ENCODE data around the gene FTCD. TPM values are rescaled to one million over a fixed set of nuclear protein-coding genes. Genes with fewer than 3 reads are reported as not detected.
A peak's percentile ranks its signal among the peaks of the same experiment; 100 is the strongest.

The FTCD gene
- total and polyA plus RNA-seq, 9 of the 15 experiments (the other 6 are each of a cell fraction or from before 2014, with no cell fraction given): 0.11 to 1.6 (median 0.67) TPM; not detected in 5

- TF ChIP-seq HNRNPL (IDR thresholded peaks at IDR 0.05; ENCODE audit: low read depth, low read length) (no peak), FUS (optimal IDR thresholded peaks at IDR 0.05; ENCODE audit: low read depth, low read length) (no peak), MITF (IDR thresholded peaks at IDR 0.05) (no peak), FOXJ2 (tag; IDR thresholded peaks at IDR 0.05) (no peak), USF2 (CRISPR knock-in tag; IDR thresholded peaks at IDR 0.05) (no peak), THAP12 (CRISPR knock-in tag; IDR thresholded peaks at IDR 0.05) (0 out of 2 replicates have a peak, but pooled peaks have one; percentile 26), NCOA4 (IDR thresholded peaks at IDR 0.05; ENCODE audit: partially characterized antibody) (no peak), MYNN (IDR thresholded peaks at IDR 0.05) (no peak), MYNN (CRISPR knock-in tag; IDR thresholded peaks at IDR 0.05) (no peak), ELF4 (CRISPR knock-in tag; IDR thresholded peaks at IDR 0.05) (no peak), NRF1 (conservative IDR thresholded peaks at IDR 0.05 in 1 of 2, IDR thresholded peaks at IDR 0.05 in 1 of 2) (no peak), YBX1 (IDR thresholded peaks at IDR 0.05) (no peak), TBL1XR1 (IDR thresholded peaks at IDR 0.05; ENCODE audit: low read length in 2 of 2) (no peak), RB1 (IDR thresholded peaks at IDR 0.05; ENCODE audit: low read depth) (no peak), ZBTB5 (IDR thresholded peaks at IDR 0.05) (no peak), ZKSCAN8 (CRISPR knock-in tag; IDR thresholded peaks at IDR 0.05) (no peak), NR1H2 (CRISPR knock-in tag; IDR thresholded peaks at IDR 0.05) (no peak), POLR3A (IDR thresholded peaks at IDR 0.05; ENCODE audit: borderline replicate concordance, extremely low read depth, insufficient read depth, insufficient read length) (no peak), GMEB1 (CRISPR knock-in tag; IDR thresholded peaks at IDR 0.05) (no peak), CBX3 (IDR thresholded peaks at IDR 0.05; ENCODE audit: borderline replicate concordance in 1 of 2, low read length in 2 of 2) (peak in 1 of 2 experiments; percentile 7; a peak in 1 of 3 replicates), POLR2AphosphoS2 (IDR thresholded peaks at IDR 0.05; ENCODE audit: low read length) (no peak)
These were observed 28.7 kb upstream of the FTCD start, which contains the start of gene SPATC1L (continued) for GRCh38 chr21:46183910-46184624.
